GM12892 (cell line): Measurements from ENCODE around the gene ZNF286A.
"Not testable (repeated sequence)": the region's sequence is repeated elsewhere in the genome, so short reads cannot be mapped to it uniquely, and the experiment has no call there.

Source experiments
- POLR2A ChIP-seq: IDR thresholded peaks from 2 replicates; pipeline ENCODE4 v1.6.1; 2011; ENCODE audit warnings: low read depth, low read length, control low read depth
- POLR2AphosphoS5 ChIP-seq: IDR thresholded peaks from 2 replicates; pipeline ENCODE4 v1.6.1; 2011; ENCODE audit warnings: low read depth, low read length, control low read depth
- TAF1 ChIP-seq: IDR thresholded peaks from 2 replicates; pipeline ENCODE4 v1.6.1; 2011; ENCODE audit warnings: low read depth, mild to moderate bottlenecking, control low read depth, low read length, borderline replicate concordance

DNA sequence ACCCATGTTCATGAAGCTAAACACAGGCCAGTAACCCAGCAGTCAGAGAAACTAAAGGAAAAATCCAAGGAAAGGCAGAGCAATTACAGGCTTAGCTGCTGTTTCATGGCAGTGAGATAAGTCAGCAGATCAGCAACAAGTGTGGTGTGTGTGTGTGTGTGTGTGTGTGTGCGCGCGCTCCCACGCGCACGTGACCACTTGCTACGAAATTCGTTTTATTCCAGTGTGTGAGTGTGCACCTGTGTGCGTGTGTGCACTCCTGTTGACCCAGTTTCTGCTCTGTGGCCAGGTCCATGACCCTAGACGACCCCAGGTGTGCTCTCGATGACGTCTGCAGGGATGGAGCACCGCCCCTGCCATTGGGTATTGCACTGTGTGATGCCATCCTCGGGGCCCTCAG lies 31.0 kb downstream of the ZNF286A start:
- TF ChIP-seq TAF1, POLR2A, POLR2AphosphoS5: not testable (repeated sequence)
